GM21390 (cell line): Measurements from ENCODE around the gene PPP4R1.

Experiments used
- ATAC-seq: cut with Tn5 transposase; IDR thresholded peaks from one replicate; pipeline ENCODE4 v1.9.1; 2021; ENCODE audit not compliant: unreplicated experiment

The PPP4R1 gene

GRCh38 chr18:9508446-9509025 is 105.8 kb downstream of the PPP4R1 start:
- no peak for ATAC-seq

GRCh38 chr18:9507565-9508088 is 106.7 kb downstream of the PPP4R1 start:
- ATAC-seq = no peak

- ATAC-seq = no peak
Measured at GRCh38 chr18:9506046-9506792, 108.1 kb downstream of the PPP4R1 start.
